GM23338 (cell line): Measurements from ENCODE around the gene TTC33.

ENCODE experiments used
- CTCF ChIP-seq, 2 experiments: fragments of 200-600 bp in 1 of 2; sonication (generic) in 1 of 2; conservative IDR thresholded peaks; 2 replicates each; pipeline versions ENCODE4 v1.5.1 to v1.6.1; 2016 to 2017; ENCODE audit warnings: antibody characterized with exemption in 2 of 2, low read depth in 2 of 2, mild to moderate bottlenecking in 2 of 2, moderate library complexity in 1 of 2
- ETS1 ChIP-seq: IDR thresholded peaks from 2 replicates; pipeline ENCODE4 v1.6.1; 2016; ENCODE audit warnings: antibody characterized with exemption
- EZH2 ChIP-seq: fragments of 200-600 bp; sonication (generic); IDR thresholded peaks from one replicate; pipeline ENCODE4 v1.8.0; 2017; ENCODE audit warnings: antibody characterized with exemption, mild to moderate bottlenecking, low read depth; ENCODE audit not compliant: unreplicated experiment
- POLR2AphosphoS5 ChIP-seq: IDR thresholded peaks from 2 replicates; pipeline ENCODE4 v1.6.1; 2016; ENCODE audit warnings: antibody characterized with exemption, low read depth
- REST ChIP-seq: IDR thresholded peaks from one replicate; pipeline ENCODE4 v1.6.1; 2018; ENCODE audit warnings: antibody characterized with exemption; ENCODE audit not compliant: unreplicated experiment

DNA sequence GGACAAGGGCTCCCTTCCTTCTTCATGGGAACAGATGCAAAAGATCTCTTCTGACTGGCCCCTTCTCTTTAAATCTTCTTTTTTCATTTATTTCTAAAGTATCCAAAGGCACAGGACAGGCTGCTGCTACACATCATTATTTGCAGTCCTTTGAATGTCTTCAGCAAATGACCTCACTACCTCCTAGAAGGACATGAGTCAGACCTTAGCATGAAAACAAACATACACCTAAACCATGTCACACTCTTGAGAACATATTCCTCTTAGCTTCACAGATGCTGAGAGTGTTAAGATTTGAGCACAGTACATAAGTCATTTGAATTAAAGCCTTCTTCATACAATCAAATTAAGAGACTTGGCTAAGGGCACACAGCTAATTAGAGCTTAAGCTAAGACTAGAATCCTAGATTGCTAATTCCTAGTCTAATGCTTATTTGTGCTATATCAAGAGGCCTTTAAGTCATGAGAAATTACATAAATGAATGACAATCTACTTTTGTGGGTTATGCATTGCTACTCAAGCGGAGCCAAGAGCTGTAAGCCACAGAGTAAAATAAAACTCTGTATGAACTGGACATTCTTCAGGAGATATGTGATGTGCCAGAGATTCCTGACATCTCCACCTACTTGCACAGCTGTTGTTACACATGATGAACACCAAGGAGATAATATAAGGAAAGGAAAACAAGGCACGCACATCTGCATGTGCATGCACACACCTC is 185.2 kb downstream of the TTC33 start:
- TF ChIP-seq POLR2AphosphoS5 (no peak), CTCF (conservative IDR thresholded peaks at IDR 0.05; ENCODE audit: low read depth in 2 of 2) (no peak), EZH2 (no peak), REST (no peak), ETS1 (no peak)
